Mesothelial cell of epicardium (in vitro differentiated cells): ENCODE measurements around the gene PELI2. TPM values are rescaled to one million over a fixed set of nuclear protein-coding genes. Genes with fewer than 3 reads are reported as not detected.

ENCODE experiments used
- DNase-seq, 2 experiments: peaks; one replicate each; pipeline ENCODE4 v3.0.0; 2021; ENCODE audit warnings: low spot score in 2 of 2; ENCODE audit not compliant: unreplicated experiment in 2 of 2
- H3K27ac Mint-ChIP-seq: 2 replicates; pipeline ENCODE4 v1.8.0; 2021; ENCODE audit warnings: mixed read lengths
- H3K27me3 Mint-ChIP-seq: 2 replicates; pipeline ENCODE4 v1.8.0; 2021; ENCODE audit warnings: low read depth, mixed read lengths
- H3K36me3 Mint-ChIP-seq: 2 replicates; pipeline ENCODE4 v1.8.0; 2021; ENCODE audit warnings: mixed read lengths
- H3K4me1 Mint-ChIP-seq: 2 replicates; pipeline ENCODE4 v1.8.0; 2021; ENCODE audit warnings: mixed read lengths
- H3K4me3 Mint-ChIP-seq: 2 replicates; pipeline ENCODE4 v1.8.0; 2021; ENCODE audit warnings: mild to moderate bottlenecking, moderate library complexity, mixed read lengths
- H3K9me3 Mint-ChIP-seq: 2 replicates; pipeline ENCODE4 v1.8.0; 2021; ENCODE audit warnings: mixed read lengths
- CTCF ChIP-seq: fragments of 200-600 bp; sonication (generic); IDR thresholded peaks from one replicate; pipeline ENCODE4 v1.5.0; 2021; ENCODE audit warnings: antibody characterized with exemption; ENCODE audit not compliant: unreplicated experiment
- total RNA-seq: library from RNA; stranded (reverse); gene quantifications from 3 replicates; pipeline ENCODE4 v1.2.1, GENCODE V29; 2021

PELI2 gene
- total RNA-seq, 1 donor from 2014 or later: 10.0 TPM

GRCh38 chr14:56324856-56325699, 206.9 kb downstream of the PELI2 start:
- Mint-ChIP-seq H3K27ac (no peak overlapping the region), H3K4me1 (no peaks in the 10 kb centered on the region), H3K9me3 (no peaks in the 10 kb centered on the region), H3K36me3 (no peaks in the 10 kb centered on the region), H3K27me3 (peaks cover 25% of the 10 kb centered on the region), H3K4me3 (no peak overlapping the region)
- TF ChIP-seq CTCF: no peak
- DNase-seq: no peak

- Mint-ChIP-seq H3K36me3 (no peaks in the 10 kb centered on the region), H3K27me3 (peaks cover 13% of the 10 kb centered on the region), H3K4me3 (no peak overlapping the region), H3K4me1 (no peaks in the 10 kb centered on the region), H3K27ac (no peak overlapping the region), H3K9me3 (no peaks in the 10 kb centered on the region)
- no peak for DNase-seq
- no peak for TF ChIP-seq CTCF
Observed at GRCh38 chr14:56328021-56328420, 209.8 kb downstream of the PELI2 start.

GRCh38 chr14:56331592-56332216, 213.5 kb downstream of the PELI2 start:
- no peaks in the 10 kb centered on the region for H3K4me1 Mint-ChIP-seq
- no peak overlapping the region for H3K4me3 Mint-ChIP-seq
- no peaks in the 10 kb centered on the region for H3K36me3 Mint-ChIP-seq
- H3K27ac Mint-ChIP-seq: no peak overlapping the region
- no peak for TF ChIP-seq CTCF
- no peak for DNase-seq
- no peaks in the 10 kb centered on the region for H3K27me3 Mint-ChIP-seq
- no peaks in the 10 kb centered on the region for H3K9me3 Mint-ChIP-seq

- no peaks in the 10 kb centered on the region for H3K9me3 Mint-ChIP-seq
- no peaks in the 10 kb centered on the region for H3K4me1 Mint-ChIP-seq
- no peak for DNase-seq
- no peak overlapping the region for H3K4me3 Mint-ChIP-seq
- no peak overlapping the region for H3K27ac Mint-ChIP-seq
- no peaks in the 10 kb centered on the region for H3K27me3 Mint-ChIP-seq
- H3K36me3 Mint-ChIP-seq: no peaks in the 10 kb centered on the region
- TF ChIP-seq CTCF: no peak
Observed at GRCh38 chr14:56333359-56334292, 215.4 kb downstream of the PELI2 start.

GRCh38 chr14:56334458-56334857, 216.2 kb downstream of the PELI2 start:
- no peaks in the 10 kb centered on the region for H3K27me3 Mint-ChIP-seq
- no peaks in the 10 kb centered on the region for H3K36me3 Mint-ChIP-seq
- no peak overlapping the region for H3K27ac Mint-ChIP-seq
- DNase-seq: no peak
- no peaks in the 10 kb centered on the region for H3K9me3 Mint-ChIP-seq
- TF ChIP-seq CTCF: no peak
- no peaks in the 10 kb centered on the region for H3K4me1 Mint-ChIP-seq
- no peak overlapping the region for H3K4me3 Mint-ChIP-seq
